ENCODE data around the gene LY6G6C. TPM values are rescaled to one million over a fixed set of nuclear protein-coding genes. Genes with fewer than 3 reads are reported as not detected.

The LY6G6C gene
- total and polyA plus RNA-seq, 2 of the 13 experiments (the other 11 are each of a cell fraction or from before 2014, with no cell fraction given): 0.15 TPM; not detected in 1

DNA sequence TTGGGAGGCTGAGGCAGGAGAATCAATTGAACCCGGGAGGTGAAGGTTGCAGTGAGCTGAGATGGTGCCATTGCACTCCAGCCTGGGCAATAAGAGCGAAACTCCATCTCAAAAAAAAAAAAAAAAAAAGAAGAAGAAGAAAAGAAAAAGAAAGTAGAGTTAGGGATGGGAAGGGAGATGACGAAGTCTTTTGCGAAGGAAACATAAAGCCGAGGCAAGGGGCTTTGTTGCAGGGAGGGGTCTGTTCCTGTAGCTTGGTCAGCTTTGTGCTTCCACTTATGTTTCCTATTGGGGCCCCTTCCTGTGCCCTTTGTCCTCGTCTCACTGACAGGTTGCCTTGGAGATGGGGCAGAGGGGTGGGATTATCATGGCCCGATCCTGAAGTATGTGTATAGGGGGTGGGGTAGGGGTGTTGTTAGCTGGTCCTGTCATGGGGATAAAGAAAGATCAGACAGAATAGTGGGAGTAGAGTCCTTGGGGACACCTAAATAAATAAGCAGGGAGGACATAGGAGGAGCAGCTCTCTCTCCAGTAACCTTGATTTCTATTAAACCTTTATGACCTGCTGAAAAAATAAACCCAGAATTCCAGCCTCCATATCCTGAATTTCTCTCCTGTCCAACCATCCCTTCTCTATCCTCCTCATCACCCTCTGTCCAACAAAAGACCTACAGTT, 15.9 kb upstream of the LY6G6C start (continued):
- TF ChIP-seq MEIS1 (CRISPR knock-in tag; IDR thresholded peaks at IDR 0.05; ENCODE audit: borderline replicate concordance) (peak; percentile 87; the same call in 1 of the 2 replicates), PRMT3 (CRISPR knock-in tag; IDR thresholded peaks at IDR 0.05; ENCODE audit: borderline replicate concordance, low read depth) (no peak), ZNF17 (CRISPR knock-in tag; IDR thresholded peaks at IDR 0.05) (no peak), ZFP90 (CRISPR knock-in tag; IDR thresholded peaks at IDR 0.05; ENCODE audit: borderline replicate concordance) (peak; percentile 12; the same call in 1 of the 2 replicates), ZNF460 (CRISPR knock-in tag; IDR thresholded peaks at IDR 0.05; ENCODE audit: borderline replicate concordance) (peak; percentile 84; the same call in 1 of the 2 replicates), PHF20 (CRISPR knock-in tag; IDR thresholded peaks at IDR 0.05) (no peak), ZNF878 (CRISPR knock-in tag; IDR thresholded peaks at IDR 0.05) (peak; percentile 54; the same call in 1 of the 2 replicates), HNRNPUL1 (IDR thresholded peaks at IDR 0.05; ENCODE audit: low read depth, low read length) (no peak), KLF16 (CRISPR knock-in tag; IDR thresholded peaks at IDR 0.05) (peak in 1 of 2 experiments; percentile 56; a peak in 2 of 4 replicates), ZSCAN31 (CRISPR knock-in tag; IDR thresholded peaks at IDR 0.05; ENCODE audit: low read depth) (0 out of 2 replicates have a peak, but pooled peaks have one; percentile 7), ISL2 (CRISPR knock-in tag; IDR thresholded peaks at IDR 0.05) (0 out of 2 replicates have a peak, but pooled peaks have one; percentile 19)
- TF ChIP-seq, protein P1, sequence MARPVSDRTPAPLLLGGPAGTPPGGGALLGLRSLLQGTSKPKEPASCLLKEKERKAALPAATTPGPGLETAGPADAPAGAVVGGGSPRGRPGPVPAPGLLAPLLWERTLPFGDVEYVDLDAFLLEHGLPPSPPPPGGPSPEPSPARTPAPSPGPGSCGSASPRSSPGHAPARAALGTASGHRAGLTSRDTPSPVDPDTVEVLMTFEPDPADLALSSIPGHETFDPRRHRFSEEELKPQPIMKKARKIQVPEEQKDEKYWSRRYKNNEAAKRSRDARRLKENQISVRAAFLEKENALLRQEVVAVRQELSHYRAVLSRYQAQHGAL (CRISPR knock-in tag; IDR thresholded peaks at IDR 0.05; ENCODE audit: not compliant biosample characterization): no peak
- TF ChIP-seq, protein P2, sequence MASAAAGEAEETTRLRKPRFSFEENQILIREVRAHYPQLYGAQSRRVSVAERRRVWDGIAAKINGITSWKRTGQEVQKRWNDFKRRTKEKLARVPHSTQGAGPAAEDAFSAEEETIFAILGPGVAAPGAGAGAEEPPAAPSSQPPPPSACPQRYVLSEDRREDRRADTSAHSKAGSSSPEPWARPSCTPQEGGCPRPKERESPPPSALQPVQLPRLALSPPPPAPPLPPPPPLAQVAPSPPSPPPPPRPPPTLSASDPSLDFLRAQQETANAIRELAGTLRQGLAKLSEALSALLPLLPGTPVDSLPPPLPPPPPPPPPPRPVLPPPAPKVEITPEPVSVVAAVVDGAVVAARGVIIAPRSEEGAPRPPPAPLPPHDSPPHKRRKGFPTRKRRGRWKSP (CRISPR knock-in tag; IDR thresholded peaks at IDR 0.05): no peak
- TF ChIP-seq, protein P3, sequence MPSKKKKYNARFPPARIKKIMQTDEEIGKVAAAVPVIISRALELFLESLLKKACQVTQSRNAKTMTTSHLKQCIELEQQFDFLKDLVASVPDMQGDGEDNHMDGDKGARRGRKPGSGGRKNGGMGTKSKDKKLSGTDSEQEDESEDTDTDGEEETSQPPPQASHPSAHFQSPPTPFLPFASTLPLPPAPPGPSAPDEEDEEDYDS (CRISPR knock-in tag; IDR thresholded peaks at IDR 0.05): peak; percentile 84; the same call in 1 of the 2 replicates
- TF ChIP-seq, protein P4, sequence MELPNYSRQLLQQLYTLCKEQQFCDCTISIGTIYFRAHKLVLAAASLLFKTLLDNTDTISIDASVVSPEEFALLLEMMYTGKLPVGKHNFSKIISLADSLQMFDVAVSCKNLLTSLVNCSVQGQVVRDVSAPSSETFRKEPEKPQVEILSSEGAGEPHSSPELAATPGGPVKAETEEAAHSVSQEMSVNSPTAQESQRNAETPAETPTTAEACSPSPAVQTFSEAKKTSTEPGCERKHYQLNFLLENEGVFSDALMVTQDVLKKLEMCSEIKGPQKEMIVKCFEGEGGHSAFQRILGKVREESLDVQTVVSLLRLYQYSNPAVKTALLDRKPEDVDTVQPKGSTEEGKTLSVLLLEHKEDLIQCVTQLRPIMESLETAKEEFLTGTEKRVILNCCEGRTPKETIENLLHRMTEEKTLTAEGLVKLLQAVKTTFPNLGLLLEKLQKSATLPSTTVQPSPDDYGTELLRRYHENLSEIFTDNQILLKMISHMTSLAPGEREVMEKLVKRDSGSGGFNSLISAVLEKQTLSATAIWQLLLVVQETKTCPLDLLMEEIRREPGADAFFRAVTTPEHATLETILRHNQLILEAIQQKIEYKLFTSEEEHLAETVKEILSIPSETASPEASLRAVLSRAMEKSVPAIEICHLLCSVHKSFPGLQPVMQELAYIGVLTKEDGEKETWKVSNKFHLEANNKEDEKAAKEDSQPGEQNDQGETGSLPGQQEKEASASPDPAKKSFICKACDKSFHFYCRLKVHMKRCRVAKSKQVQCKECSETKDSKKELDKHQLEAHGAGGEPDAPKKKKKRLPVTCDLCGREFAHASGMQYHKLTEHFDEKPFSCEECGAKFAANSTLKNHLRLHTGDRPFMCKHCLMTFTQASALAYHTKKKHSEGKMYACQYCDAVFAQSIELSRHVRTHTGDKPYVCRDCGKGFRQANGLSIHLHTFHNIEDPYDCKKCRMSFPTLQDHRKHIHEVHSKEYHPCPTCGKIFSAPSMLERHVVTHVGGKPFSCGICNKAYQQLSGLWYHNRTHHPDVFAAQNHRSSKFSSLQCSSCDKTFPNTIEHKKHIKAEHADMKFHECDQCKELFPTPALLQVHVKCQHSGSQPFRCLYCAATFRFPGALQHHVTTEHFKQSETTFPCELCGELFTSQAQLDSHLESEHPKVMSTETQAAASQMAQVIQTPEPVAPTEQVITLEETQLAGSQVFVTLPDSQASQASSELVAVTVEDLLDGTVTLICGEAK (IDR thresholded peaks at IDR 0.05): no peak
- TF ChIP-seq, protein P4 (CRISPR knock-in tag; IDR thresholded peaks at IDR 0.05): peak; percentile 63; the same call in 1 of the 2 replicates
- TF ChIP-seq, protein P5, sequence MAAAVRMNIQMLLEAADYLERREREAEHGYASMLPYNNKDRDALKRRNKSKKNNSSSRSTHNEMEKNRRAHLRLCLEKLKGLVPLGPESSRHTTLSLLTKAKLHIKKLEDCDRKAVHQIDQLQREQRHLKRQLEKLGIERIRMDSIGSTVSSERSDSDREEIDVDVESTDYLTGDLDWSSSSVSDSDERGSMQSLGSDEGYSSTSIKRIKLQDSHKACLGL (CRISPR knock-in tag; IDR thresholded peaks at IDR 0.05): no peak

Data from HepG2 (cell line).